Left lobe of liver (tissue), 2 donors: ENCODE data around the gene PRKCA. TPM values are rescaled to one million over a fixed set of nuclear protein-coding genes. Genes with fewer than 3 reads are reported as not detected.
"Not testable (repeated sequence)": the region's sequence is repeated elsewhere in the genome, so short reads cannot be mapped to it uniquely, and the experiment has no call there.

Experiments used
- ATAC-seq: fragments of 200-7000 bp; cut with Tn5 transposase; one replicate; pipeline ENCODE4 v1.9.1; 2020; ENCODE audit warnings: mild to moderate bottlenecking, moderate library complexity
- DNase-seq: peaks from one replicate; pipeline ENCODE4 v3.0.0-alpha.2; 2020; ENCODE audit warnings: low spot score
- total RNA-seq: library from RNA; stranded (reverse); gene quantifications from one replicate; pipeline ENCODE4 v1.2.1, GENCODE V29; 2021
- donor health status: DM: no; HTN: no; CAD: no; lungs with moderate emphysema.
- donor health status: DM: no; HTN: yes; CAD: no.

Gene PRKCA
- total RNA-seq, 1 donor from 2014 or later: 21.2 TPM

DNA sequence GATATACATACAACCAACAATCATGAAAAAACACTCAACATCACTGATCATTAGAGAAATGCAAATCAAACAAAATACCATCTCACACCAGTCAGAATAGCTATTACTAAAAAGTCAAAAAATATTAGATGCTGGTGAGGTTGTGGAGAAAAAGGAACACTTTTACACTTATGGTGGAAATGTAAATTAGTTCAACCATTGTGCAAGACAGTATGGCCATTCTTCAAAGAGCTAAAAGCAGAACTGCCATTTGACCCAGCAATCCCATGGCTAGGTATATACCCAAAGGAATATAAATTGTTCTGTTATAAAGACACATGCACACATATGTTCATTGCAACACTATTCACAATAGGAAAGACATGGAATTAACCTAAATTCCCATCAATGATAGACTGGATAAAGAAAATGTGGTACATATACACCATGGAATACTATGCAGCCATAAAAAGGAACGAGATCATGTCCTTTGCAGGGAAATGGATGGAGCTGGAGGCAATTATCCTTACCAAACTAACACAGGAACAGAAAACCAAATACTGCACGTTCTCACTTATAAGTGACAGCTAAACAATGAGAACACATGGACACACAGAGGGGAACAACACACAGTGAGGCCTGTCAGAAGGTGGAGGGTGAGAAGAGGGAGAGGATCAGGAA lies 176.9 kb downstream of the PRKCA start:
- not testable (repeated sequence) for ATAC-seq, DNase-seq

DNA sequence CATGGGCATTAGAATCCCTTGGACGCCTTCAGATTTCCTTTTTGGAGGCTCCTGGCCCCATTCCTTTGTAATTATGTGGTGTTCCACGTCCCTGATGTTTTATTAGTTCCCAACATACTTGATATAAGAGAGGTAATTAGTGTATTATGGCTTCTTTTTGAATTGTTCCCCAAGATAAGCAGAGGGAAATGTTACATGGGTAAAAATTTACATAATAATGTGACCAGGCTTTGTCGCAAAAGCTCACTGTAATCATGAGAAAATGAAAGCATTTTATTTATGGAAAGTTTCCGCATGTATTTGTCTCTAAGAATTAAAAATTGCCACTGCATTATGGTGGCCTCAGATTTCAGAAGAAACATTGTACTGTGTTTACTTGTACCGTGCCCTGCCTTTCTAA lies 177.8 kb downstream of the PRKCA start:
- ATAC-seq (no peak), DNase-seq (no peak)

DNA sequence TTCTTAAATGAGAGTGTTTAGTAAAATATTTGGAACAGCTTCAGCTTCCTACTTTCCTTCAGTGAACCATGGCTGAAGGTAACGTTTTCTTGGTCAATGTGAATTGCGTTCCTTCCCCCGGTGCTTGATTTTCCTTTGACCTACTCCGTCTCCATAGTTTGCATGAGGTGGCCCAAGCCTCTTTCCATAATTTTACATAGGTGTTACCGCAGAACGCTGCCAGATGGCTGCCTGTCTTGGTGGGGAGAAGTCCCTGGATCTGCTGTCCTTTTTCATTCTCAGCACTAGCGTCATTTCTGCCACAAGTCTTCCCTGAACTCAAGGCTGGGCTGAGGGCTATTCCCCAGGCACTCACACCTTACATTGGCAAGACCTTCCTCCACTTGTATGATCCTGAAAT lies 178.4 kb downstream of the PRKCA start:
- ATAC-seq (no peak), DNase-seq (no peak)

DNA sequence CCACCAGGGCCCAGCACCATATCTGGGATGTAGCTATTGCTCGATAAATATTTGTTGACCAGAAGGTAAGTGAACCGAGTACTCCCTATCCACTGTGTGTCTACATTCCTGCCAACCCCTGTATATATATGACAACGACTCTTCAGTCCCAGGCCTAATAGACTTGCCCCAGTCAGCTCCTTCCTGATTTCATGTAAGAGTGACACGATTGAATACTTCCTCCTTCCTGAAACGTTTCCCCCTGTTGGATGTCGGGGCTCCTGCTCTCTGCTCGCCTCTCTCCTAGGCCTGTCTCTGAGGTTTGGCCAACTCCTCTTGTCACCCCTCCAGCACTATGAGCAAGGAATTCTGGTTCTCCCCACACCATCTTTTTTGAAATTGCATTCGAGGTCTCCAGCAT lies 178.9 kb downstream of the PRKCA start:
- peak; percentile 19 for ATAC-seq
- no peak for DNase-seq

DNA sequence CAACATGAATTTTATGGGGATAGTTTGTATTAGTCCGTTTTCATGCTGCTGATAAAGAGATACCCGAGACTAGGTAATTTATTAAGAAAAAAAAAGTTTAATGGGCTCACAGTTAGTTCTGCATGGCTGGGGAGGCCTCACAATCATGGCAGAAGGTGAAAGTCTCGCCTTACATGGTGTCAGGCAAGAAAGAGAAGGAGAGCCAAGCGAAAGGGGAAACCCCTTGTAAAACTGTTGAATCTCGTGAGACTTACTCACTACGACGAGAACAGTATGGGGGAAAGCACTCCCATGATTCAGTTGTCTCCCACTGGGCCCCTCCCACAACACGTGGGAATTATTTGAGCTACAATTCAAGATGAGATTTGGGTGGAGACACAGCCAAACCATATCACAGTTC lies 181.5 kb downstream of the PRKCA start:
- ATAC-seq (no peak), DNase-seq (no peak)

DNA sequence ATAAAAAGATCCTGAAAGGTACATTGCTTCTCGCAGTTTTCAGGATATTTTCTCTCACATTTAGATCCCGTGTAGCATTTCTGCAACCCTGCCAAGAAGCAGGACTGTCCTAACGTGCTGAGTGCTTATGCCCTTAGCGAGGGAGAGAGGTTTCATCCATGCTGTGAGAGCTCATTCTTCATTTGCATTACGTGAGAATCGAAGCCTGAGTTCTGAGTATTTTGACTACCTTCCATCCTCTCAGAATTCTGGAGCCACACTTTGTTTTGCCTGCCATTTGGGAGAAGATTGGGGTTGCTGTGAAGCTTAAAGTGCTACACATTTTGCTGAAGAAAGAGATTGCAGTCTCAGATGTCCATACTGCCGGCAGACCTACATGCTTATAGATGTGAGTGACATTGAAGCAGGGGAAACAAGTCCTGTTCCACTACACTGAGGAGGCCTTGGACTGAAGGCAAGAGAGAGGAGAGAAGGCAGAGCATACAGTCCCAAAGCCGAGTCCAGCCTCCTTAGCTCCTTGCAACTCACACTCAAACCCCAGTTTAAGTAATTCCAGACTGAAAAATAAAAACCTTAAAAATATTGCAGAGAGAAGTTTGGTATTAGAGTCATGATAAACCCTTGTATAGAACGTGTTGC lies 183.0 kb downstream of the PRKCA start:
- DNase-seq: no peak
- peak; percentile 6 for ATAC-seq

DNA sequence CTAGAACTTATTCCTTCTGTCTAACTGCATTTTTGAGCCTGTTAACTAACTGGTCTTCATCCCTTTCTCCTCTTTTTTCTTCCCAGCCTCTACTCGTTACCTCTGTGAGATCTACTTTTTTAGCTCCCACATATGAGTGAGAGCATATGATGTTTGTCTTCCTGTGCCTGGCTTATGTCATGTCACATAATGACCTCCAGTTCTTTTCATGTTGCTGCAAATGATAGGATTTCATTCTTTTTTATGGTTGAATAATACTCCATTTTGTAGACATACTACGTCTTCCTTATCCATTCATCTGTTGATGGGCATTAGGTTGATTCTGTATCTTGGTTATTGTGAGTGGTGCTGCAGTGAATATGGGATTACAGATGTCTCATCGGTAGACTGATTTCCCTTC lies 184.7 kb downstream of the PRKCA start:
- ATAC-seq (no peak), DNase-seq (no peak)

DNA sequence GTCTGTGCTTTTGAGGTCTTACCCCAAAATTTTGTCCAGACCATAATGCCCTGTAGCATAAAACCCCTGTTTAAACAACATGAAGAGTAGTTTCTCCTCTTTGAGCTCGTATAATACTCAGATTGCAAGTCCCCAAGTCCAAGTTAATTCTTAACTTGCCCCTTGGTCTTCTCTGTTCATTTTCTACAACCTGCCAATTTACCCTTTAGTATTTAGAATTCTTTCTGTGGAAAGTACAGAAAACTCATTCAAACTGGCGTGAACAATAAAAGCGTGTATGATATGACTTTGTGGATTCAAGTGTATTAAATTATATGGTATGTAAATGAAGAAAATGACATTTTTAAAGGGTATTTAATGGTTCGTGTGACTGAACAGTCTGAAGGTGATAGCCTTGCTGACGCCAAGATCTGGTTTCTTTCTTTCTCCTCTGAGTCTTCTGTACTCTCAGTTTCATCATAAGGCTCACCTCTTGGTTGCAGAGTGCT lies 185.6 kb downstream of the PRKCA start:
- DNase-seq (no peak), ATAC-seq (peak; percentile 86)

DNA sequence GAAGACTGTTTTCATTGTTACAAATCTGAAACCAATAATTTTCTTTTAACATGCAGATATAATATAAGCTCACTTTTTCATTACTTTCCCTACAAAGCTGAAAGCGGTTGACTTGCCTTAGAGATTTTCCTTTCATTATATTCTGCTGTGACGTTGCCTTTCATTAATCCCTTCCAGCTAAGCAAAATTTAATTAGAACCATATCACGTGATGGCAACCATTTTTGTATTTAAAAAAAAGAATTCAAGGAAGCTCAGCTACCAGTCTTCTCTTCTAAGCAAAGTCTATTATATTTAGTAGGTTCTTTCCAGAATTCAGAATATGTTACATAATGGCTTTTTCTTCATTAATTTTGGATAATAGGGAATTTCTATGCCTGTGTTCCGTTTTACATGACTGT lies 186.5 kb downstream of the PRKCA start:
- DNase-seq (no peak), ATAC-seq (no peak)

DNA sequence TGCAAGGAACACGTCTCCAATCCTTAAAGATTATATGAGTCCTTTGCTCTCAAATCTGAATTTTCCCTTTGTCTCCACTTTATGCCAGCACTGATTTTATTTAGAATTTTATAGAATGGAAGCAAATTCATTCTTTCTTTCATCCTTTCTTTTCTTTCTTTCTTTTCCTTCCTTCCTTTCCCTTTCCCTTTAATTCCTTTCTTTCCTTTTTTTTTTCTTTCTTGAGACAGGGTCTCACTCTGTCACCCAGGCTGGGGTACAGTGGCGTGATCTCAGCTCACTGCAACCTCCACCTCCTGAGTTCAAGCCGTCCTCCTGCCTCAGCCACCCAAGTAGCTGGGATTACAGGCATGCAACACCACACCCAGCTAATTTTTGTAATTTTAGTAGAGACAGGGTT lies 187.2 kb downstream of the PRKCA start:
- not testable (repeated sequence) for DNase-seq, ATAC-seq

DNA sequence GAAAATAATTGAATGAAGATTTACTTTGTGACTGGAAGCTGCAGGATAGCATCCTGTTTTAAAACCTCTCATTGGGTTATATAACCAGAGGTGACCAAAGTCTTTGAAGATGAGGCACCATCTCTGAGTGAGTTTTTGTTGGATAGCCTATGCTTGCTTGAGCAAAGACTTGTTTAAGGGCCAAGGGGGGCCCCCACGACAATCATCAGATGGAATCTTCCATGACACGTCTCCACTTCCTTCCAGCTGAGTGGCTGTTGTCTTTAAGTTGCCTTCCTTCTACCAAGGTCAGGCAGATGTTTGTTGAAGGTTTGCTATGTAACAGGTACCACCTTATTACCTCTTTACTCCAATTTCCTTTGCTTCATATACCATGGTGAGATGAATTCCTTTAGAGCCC lies 188.8 kb downstream of the PRKCA start:
- ATAC-seq (no peak), DNase-seq (no peak)

DNA sequence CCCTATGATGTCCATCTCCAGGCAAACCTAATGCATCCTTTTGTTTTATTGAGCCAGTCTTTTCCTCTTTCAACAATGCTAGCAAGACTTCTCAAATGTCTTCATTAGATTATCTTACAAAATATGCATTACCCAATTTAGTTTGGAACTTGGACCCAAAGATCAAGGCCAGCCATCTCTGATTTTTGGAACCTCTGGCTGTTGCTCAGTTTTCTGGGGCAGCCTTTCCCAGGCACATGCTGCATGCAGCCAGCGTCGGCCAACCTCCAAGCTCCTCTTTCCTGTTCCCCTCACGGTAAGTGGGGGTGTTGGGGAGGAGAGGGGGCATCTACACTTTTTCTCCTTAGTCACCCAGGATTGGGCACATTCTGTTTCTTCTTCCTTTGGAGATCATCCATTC lies 189.3 kb downstream of the PRKCA start:
- peak; percentile 50 for ATAC-seq
- no peak for DNase-seq

DNA sequence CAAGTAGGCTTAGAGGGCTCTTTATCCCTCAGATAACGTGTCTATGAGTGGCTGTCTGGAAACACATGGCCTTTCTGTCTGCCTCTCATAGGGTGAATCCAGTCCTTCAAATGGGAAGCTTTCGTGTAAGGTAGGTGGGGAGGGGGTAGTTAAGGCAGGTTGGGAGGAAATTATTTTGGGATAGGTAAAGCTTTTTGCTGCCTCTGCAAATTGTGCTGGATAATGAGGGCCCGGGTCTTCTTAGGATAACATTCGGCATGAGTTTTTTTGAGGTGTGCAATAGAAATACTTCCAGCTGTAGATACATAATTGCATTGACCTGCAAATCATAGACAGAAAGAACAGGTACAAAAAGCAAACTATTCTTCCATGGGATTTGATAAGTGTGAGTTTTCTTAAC lies 189.7 kb downstream of the PRKCA start:
- no peak for DNase-seq

DNA sequence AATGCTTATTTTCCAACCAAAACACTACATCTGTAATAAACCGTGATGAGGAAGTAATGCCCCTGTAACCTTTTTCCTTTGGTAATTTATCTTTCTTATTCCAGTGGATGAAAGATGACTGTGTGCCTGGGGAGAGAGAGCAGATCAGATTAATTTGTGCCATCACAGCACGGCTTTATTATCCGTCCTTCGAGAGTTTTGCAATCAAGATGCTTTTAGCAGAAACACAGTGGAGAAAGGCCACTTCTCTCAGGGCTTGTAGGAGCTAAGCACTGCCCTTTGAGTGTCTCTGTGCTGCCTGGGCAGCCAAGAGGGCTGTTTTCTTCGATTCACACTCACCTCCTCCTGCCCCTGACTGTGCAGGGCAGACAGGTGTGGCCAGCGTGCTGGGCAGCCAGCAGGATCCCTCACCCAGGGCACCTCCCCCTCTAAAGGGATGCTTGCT lies 190.2 kb downstream of the PRKCA start:
- DNase-seq (no peak), ATAC-seq (no peak)

More for the DNA sequence above, 189.7 kb downstream of the PRKCA start:
- ATAC-seq: no peak

DNA sequence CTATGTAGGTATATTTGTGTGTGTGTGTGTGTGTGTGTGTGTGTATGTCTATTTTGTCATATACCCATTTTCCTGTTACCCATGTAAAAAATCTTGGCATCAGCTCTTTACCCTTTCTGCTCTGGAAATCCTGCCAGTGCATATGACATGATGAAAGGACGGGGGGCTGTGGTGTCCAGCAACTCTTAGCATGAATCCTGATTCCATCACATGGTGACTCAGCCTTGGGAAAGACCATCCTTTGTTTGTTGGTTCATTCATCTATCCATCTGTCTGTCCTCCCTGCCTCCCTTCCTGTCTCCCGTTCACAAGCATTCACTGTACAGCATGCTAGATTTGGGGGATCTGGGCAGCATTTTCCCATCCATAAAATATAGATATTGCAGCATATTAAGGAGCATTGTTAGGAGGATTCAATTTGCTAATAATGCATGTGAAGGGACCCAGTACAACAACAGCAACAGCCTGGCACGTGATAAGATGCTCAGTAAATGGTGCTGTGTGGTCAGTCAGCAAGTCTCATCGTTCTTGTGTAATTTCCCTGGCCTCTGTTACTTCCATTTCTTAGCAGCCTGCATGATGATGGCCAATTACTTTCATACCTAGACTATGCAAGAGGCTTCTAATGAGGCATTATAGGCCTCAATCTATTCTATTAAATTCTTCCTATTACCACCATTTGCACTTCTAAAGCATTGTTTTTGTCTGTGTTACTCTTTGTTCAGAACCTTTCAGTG lies 191.0 kb downstream of the PRKCA start:
- DNase-seq: no peak
- peak; percentile 31 for ATAC-seq

DNA sequence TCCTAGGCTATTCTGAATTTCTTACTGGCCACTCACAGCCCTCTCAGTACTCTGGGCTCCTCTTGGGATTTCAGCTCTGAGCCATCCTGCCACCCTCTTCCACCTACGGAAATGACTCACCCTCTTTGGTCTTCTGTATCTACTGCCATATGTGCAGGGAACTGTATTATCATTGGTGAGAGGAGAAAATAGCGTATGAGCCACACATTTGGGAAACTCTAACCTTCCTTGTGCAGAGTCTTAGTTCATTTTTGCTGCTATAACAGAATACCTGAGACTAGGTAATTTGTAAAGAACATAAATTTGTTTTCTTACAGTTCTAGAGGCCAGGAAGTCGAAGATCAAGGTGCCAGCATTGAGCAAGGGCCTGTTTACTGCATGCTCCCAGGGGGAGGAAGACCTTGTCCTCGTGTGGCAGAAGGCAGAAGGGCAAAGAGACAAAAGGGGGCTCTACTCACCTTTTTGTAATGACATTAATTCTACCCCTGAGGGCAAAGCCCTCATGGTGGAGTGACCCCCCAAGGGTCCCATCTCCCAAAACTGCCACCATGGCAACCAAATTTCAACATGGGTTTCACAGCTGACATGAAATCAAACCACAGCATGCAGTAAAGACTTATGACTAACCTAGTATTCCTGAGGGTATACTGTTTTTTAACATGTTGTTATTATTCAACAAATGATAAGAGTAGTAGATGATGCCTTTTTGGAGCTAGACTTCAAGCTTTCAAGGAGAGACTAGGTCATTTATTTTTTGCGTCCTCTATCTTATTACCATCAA lies 191.8 kb downstream of the PRKCA start:
- peak; percentile 35 for ATAC-seq

DNA sequence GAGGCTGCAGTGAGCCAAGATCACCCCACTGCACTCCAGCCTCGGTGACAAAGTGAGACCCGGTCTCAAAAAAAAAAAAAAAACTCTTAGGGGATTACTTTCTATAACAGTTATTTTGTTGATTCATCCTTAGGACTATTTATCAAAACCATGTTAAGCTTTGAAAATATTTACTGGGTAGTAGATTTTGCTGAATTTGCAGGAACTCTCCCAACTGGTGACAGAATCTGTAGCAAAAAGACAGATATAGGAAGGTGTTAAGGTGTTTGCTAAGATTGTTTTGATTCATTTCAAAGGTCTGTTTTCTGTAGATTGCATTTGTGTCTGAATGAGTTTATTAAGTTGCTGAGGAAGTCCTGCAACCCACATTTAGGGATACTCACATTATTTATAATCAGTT lies 192.6 kb downstream of the PRKCA start:
- ATAC-seq (no peak), DNase-seq (no peak)

More for the DNA sequence above, 191.8 kb downstream of the PRKCA start:
- no peak for DNase-seq

DNA sequence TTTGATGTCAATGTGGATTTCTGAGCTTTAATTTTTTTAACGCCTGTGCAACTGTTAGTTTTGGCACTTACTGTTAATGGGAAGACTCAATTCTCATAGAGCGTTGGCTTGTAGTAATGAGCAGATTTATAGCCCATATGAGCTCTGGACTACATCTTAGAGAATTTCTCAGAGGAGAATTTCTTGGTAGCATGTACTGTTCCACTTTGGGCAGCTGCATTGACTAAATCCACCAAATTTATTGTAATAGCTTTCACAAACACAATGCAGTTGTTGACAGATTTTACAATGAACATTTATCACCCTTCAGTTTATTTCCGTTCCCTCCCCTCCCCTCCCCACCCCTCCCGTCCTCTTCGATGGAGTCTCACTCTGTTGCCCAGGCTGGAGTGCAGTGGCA lies 193.9 kb downstream of the PRKCA start:
- no peak for DNase-seq
- no peak for ATAC-seq

DNA sequence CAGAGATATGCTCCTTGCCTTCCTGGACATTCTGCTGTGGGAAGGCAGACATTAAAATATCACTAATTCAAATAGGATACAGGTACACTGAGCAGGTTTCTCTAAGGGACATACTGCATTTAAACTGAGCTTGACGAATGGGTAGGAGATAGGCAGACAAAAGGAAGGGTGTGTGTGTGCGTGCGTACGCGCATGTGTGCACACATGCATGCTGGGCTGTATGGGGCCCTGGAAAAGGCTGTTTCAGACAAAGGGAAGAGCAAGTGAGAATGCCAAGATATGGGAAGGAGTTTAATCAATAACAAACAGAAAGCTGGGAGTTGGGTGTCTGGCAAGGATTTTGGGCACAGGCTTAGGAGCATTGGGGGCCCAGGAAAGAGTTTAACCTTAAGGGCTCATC lies 196.2 kb downstream of the PRKCA start:
- DNase-seq: no peak
- ATAC-seq: no peak

DNA sequence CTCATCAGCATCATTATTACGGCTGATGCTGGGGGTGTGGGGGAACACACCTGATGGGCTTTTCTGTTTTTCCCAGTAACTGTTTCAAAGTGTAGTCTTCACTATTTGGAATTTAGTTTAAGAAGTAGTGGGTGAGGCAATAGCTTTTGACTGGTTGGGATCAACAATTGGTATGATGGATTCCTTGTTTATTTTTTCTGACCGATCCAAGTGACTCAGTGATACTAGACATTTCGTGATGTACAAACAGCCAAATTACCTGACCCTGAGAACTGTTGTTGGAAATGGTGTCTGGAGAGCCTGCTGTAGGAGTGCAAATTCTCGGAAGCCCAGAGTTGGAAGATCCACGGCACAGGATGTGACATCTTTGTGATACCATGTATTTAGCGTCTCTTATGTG lies 204.2 kb downstream of the PRKCA start:
- DNase-seq: no peak
- ATAC-seq: no peak
